T-cell (primary cell): Measurements from ENCODE around the gene CSNK1E. TPM values are rescaled to one million over a fixed set of nuclear protein-coding genes. Genes with fewer than 3 reads are reported as not detected.

Experiments
- ATAC-seq, 4 experiments: fragments of 200-7000 bp in 3 of 4; fragments of 150-1000 bp in 1 of 4; cut with Tn5 transposase; replicated peaks in 1 of 4; 1 replicate in 3 of 4; 2 replicates in 1 of 4; pipeline ENCODE4 v1.10.0; 2021; ENCODE audit warnings: moderate library complexity in 3 of 4, mild to moderate bottlenecking in 2 of 4, moderate number of reproducible peaks in 1 of 4
- CTCF ChIA-PET, 2 donors: fragments of 300-600 bp; sonication (Branson Sonifier 250); formaldehyde crosslinking; loops; one replicate each; lab custom pipeline; 2022; ENCODE audit warnings: antibody characterized with exemption in 2 of 2; lab: Charles Lee
- POLR2A ChIA-PET, 2 donors: fragments of 300-600 bp; sonication (Branson Sonifier 250); formaldehyde crosslinking; loops; one replicate each; lab custom pipeline; 2022; ENCODE audit warnings: antibody characterized with exemption in 2 of 2; lab: Charles Lee
- DNase-seq, 35 experiments: peaks; one replicate each; pipeline versions ENCODE4 v3.0.0 to v3.0.0-alpha.2; 2013 to 2023
- H3K27ac ChIP-seq: one replicate; pipeline ENCODE4 v1.5.1; 2013; ENCODE audit warnings: low read length
- H3K27me3 ChIP-seq, 2 experiments: replicated peaks in 1 of 2; 1 replicate in 1 of 2; 2 replicates in 1 of 2; pipeline versions ENCODE4 v1.6.1 to v1.7.0; 2013; ENCODE audit warnings: low read length in 1 of 2, mixed read lengths in 1 of 2; ENCODE audit not compliant: control insufficient read depth in 2 of 2, insufficient read depth in 2 of 2; ENCODE audit errors: extremely low read depth in 1 of 2
- H3K36me3 ChIP-seq, 2 donors: 1 replicate in 1 of 2; 2 replicates in 1 of 2; pipeline versions ENCODE4 v1.6.1 to v1.7.0; 2013; ENCODE audit warnings: low read length in 1 of 2; ENCODE audit not compliant: control insufficient read depth in 2 of 2, insufficient read depth in 1 of 2; ENCODE audit errors: extremely low read depth in 1 of 2
- H3K4me1 ChIP-seq, 2 experiments: 1 replicate in 1 of 2; 2 replicates in 1 of 2; pipeline versions ENCODE4 v1.6.1 to v1.7.0; 2013; ENCODE audit warnings: low read length in 2 of 2, mixed read lengths in 1 of 2; ENCODE audit not compliant: insufficient read depth in 2 of 2, control insufficient read depth in 1 of 2; ENCODE audit errors: extremely low read depth in 1 of 2
- H3K4me3 ChIP-seq, 2 donors: 1 replicate in 1 of 2; 2 replicates in 1 of 2; pipeline versions ENCODE4 v1.5.1 to v1.7.0; 2013; ENCODE audit warnings: mild to moderate bottlenecking in 2 of 2, low read length in 1 of 2, moderate library complexity in 1 of 2; ENCODE audit not compliant: control insufficient read depth in 1 of 2; ENCODE audit errors: extremely low read depth in 1 of 2
- H3K9me3 ChIP-seq: 2 replicates; pipeline ENCODE4 v1.7.0; 2013
- H3K27ac Mint-ChIP-seq, 2 donors: one replicate each; pipeline ENCODE4 v1.8.0; 2020 to 2021; ENCODE audit warnings: mild to moderate bottlenecking in 2 of 2, mixed read lengths in 2 of 2
- H3K27me3 Mint-ChIP-seq, 2 donors: one replicate each; pipeline ENCODE4 v1.8.0; 2021 to 2022; ENCODE audit warnings: mixed read lengths in 2 of 2
- H3K36me3 Mint-ChIP-seq: one replicate; pipeline ENCODE4 v1.8.0; 2021; ENCODE audit warnings: mixed read lengths
- H3K4me1 Mint-ChIP-seq, 3 donors: one replicate each; pipeline ENCODE4 v1.8.0; 2020 to 2022; ENCODE audit warnings: mixed read lengths in 3 of 3, mild to moderate bottlenecking in 1 of 3
- H3K4me3 Mint-ChIP-seq, 3 donors: one replicate each; pipeline ENCODE4 v1.8.0; 2020 to 2022; ENCODE audit warnings: mild to moderate bottlenecking in 3 of 3, mixed read lengths in 3 of 3, moderate library complexity in 3 of 3
- H3K9me3 Mint-ChIP-seq, 3 donors: one replicate each; pipeline ENCODE4 v1.8.0; 2020 to 2022; ENCODE audit warnings: mixed read lengths in 3 of 3
- WGBS: methylation state at CpG from one replicate; pipeline ENCODE4 v1.1.5; 2013; ENCODE audit warnings: missing lambda C conversion rate; ENCODE audit not compliant: insufficient coverage; 5-methylcytosine and 5-hydroxymethylcytosine counted together
- total RNA-seq, 35 experiments: library from RNA in 6 of 35; stranded (reverse) in 6 of 35; fragments of 120-200 nt in 1 of 35; gene quantifications; one replicate each; pipeline versions ENCODE4 v1.2.1 to v1.2.4 and lab custom pipeline; 2013 to 2026

CSNK1E gene
- total RNA-seq, 5 donors from 2014 or later (not counting 1 experiment from before 2014, with no cell fraction given) = 105 to 142 (median 115) TPM

- H3K27me3 Mint-ChIP-seq = no peaks in the 10 kb centered on the region
- Histone ChIP-seq H3K27ac (no peak overlapping the region), H3K9me3 (no peaks in the 10 kb centered on the region), H3K4me3 (no peak overlapping the region), H3K4me1 (no peaks in the 10 kb centered on the region), H3K36me3 (peaks cover 10 to 24% of the 10 kb centered on the region in 2 donors), H3K27me3 (no peaks in the 10 kb centered on the region)
- 100% methylated on average over 11 of the region's 12 CpGs for WGBS
- no peaks in the 10 kb centered on the region for H3K4me1 Mint-ChIP-seq
- H3K36me3 Mint-ChIP-seq = peaks cover 3% of the 10 kb centered on the region
- POLR2A ChIA-PET = interaction anchor here in 1 of 2 donors (0.6 kb wide), 1 partner anchor 99 kb away, joined by 3 read pairs; no protein-coding TSS in a partner anchor
- H3K9me3 Mint-ChIP-seq = no peaks in the 10 kb centered on the region
- CTCF ChIA-PET = no interaction called here
- ATAC-seq (no peak), DNase-seq (no peak)
- no peak overlapping the region for H3K4me3 Mint-ChIP-seq
- H3K27ac Mint-ChIP-seq = no peak overlapping the region
Observed at GRCh38 chr22:38289583-38290082, 27.6 kb downstream of the CSNK1E start.

- H3K36me3 ChIP-seq = peaks cover 4 to 7% of the 10 kb centered on the region in 2 donors
- no peak for ATAC-seq
- H3K27me3 Mint-ChIP-seq = no peaks in the 10 kb centered on the region
- ChIA-PET CTCF (interaction anchor here in 1 of 2 donors (0.5 kb wide), 1 partner anchor 1246 kb away, joined by 3 read pairs; no protein-coding TSS in a partner anchor), POLR2A (no interaction called here)
- H3K4me1 Mint-ChIP-seq = no peaks in the 10 kb centered on the region
- no peaks in the 10 kb centered on the region for H3K4me1 ChIP-seq
- no peak for DNase-seq
- no peaks in the 10 kb centered on the region for H3K9me3 Mint-ChIP-seq
- no peak overlapping the region for H3K4me3 ChIP-seq
- peaks cover 3% of the 10 kb centered on the region for H3K36me3 Mint-ChIP-seq
- no peak overlapping the region for H3K27ac Mint-ChIP-seq
- H3K4me3 Mint-ChIP-seq = no peak overlapping the region
- no peak overlapping the region for H3K27ac ChIP-seq
- H3K9me3 ChIP-seq = no peaks in the 10 kb centered on the region
- H3K27me3 ChIP-seq = peaks cover 0 to 3% of the 10 kb centered on the region in 2 experiments
- 93% methylated on average over 7 of the region's 11 CpGs for WGBS
Observed at GRCh38 chr22:38286915-38287669, 30.1 kb downstream of the CSNK1E start.

GRCh38 chr22:38285018-38285417 is 32.2 kb downstream of the CSNK1E start:
- Histone ChIP-seq H3K27ac (no peak overlapping the region), H3K9me3 (no peaks in the 10 kb centered on the region), H3K27me3 (peaks cover 0 to 3% of the 10 kb centered on the region in 2 experiments), H3K4me1 (no peaks in the 10 kb centered on the region), H3K36me3 (peaks cover 0 to 4% of the 10 kb centered on the region in 2 donors), H3K4me3 (no peak overlapping the region)
- Mint-ChIP-seq H3K4me3 (no peak overlapping the region), H3K4me1 (no peaks in the 10 kb centered on the region), H3K27me3 (no peaks in the 10 kb centered on the region), H3K27ac (no peak overlapping the region), H3K36me3 (no peaks in the 10 kb centered on the region), H3K9me3 (no peaks in the 10 kb centered on the region)
- ChIA-PET CTCF (no interaction called here), POLR2A (no interaction called here)
- no peak for ATAC-seq
- no CpG with 5 or more reads among the region's 8 CpGs for WGBS
- DNase-seq = no peak

- no peak for ATAC-seq
- DNase-seq = no peak
- POLR2A ChIA-PET = no interaction called here
- Mint-ChIP-seq H3K4me1 (no peaks in the 10 kb centered on the region), H3K27me3 (no peaks in the 10 kb centered on the region), H3K4me3 (no peak overlapping the region), H3K27ac (no peak overlapping the region), H3K36me3 (no peaks in the 10 kb centered on the region), H3K9me3 (no peaks in the 10 kb centered on the region)
- peaks cover 0 to 3% of the 10 kb centered on the region in 2 experiments for H3K27me3 ChIP-seq
- CTCF ChIA-PET = no interaction called here
- no peak overlapping the region for H3K4me3 ChIP-seq
- H3K4me1 ChIP-seq = no peaks in the 10 kb centered on the region
- H3K36me3 ChIP-seq = peaks cover 0 to 4% of the 10 kb centered on the region in 2 donors
- H3K9me3 ChIP-seq = no peaks in the 10 kb centered on the region
- whole genome bisulfite sequencing = 93% methylated on average over 2 of the region's 5 CpGs
- H3K27ac ChIP-seq = no peak overlapping the region
Observed at GRCh38 chr22:38284042-38284402, 33.2 kb downstream of the CSNK1E start.

GRCh38 chr22:38282397-38282796 is 34.8 kb downstream of the CSNK1E start:
- no peaks in the 10 kb centered on the region for H3K36me3 Mint-ChIP-seq
- ATAC-seq = no peak
- H3K27me3 Mint-ChIP-seq = no peaks in the 10 kb centered on the region
- ChIA-PET POLR2A (no interaction called here), CTCF (no interaction called here)
- H3K9me3 Mint-ChIP-seq = no peaks in the 10 kb centered on the region
- H3K4me3 Mint-ChIP-seq = no peak overlapping the region
- Histone ChIP-seq H3K27ac (no peak overlapping the region), H3K9me3 (no peaks in the 10 kb centered on the region), H3K4me3 (no peak overlapping the region), H3K36me3 (peaks cover 0 to 4% of the 10 kb centered on the region in 2 donors), H3K4me1 (no peaks in the 10 kb centered on the region), H3K27me3 (peaks cover 0 to 6% of the 10 kb centered on the region in 2 experiments)
- WGBS = 87% methylated on average over 8 of the region's 9 CpGs
- no peaks in the 10 kb centered on the region for H3K4me1 Mint-ChIP-seq
- DNase-seq = no peak
- H3K27ac Mint-ChIP-seq = no peak overlapping the region

- Histone ChIP-seq H3K27me3 (peaks cover 0 to 8% of the 10 kb centered on the region in 2 experiments), H3K27ac (no peak overlapping the region), H3K4me1 (peaks cover 8 to 23% of the 10 kb centered on the region in 2 experiments), H3K9me3 (no peaks in the 10 kb centered on the region), H3K36me3 (no peaks in the 10 kb centered on the region), H3K4me3 (no peak overlapping the region)
- POLR2A ChIA-PET = interaction anchor here in 1 of 2 donors (0.6 kb wide), 1 partner anchor 17 kb away, joined by 6 read pairs; no protein-coding TSS in a partner anchor
- WGBS = 20% methylated on average over 1 of the region's 2 CpGs
- no peak overlapping the region for H3K27ac Mint-ChIP-seq
- H3K36me3 Mint-ChIP-seq = no peaks in the 10 kb centered on the region
- ATAC-seq = no peak
- no peaks in the 10 kb centered on the region for H3K27me3 Mint-ChIP-seq
- H3K4me3 Mint-ChIP-seq = no peak overlapping the region
- CTCF ChIA-PET = no interaction called here
- no peak for DNase-seq
- H3K4me1 Mint-ChIP-seq = peaks cover 18 to 22% (median 21%) of the 10 kb centered on the region in 3 donors
- no peaks in the 10 kb centered on the region for H3K9me3 Mint-ChIP-seq
Observed at GRCh38 chr22:38276166-38276565, 41.1 kb downstream of the CSNK1E start.
